ENCODE measurements around the gene FAM149A. TPM values are rescaled to one million over a fixed set of nuclear protein-coding genes. Genes with fewer than 3 reads are reported as not detected.

FAM149A gene
- total RNA-seq, 1 experiment from 2014 or later = 8.9 TPM

DNA sequence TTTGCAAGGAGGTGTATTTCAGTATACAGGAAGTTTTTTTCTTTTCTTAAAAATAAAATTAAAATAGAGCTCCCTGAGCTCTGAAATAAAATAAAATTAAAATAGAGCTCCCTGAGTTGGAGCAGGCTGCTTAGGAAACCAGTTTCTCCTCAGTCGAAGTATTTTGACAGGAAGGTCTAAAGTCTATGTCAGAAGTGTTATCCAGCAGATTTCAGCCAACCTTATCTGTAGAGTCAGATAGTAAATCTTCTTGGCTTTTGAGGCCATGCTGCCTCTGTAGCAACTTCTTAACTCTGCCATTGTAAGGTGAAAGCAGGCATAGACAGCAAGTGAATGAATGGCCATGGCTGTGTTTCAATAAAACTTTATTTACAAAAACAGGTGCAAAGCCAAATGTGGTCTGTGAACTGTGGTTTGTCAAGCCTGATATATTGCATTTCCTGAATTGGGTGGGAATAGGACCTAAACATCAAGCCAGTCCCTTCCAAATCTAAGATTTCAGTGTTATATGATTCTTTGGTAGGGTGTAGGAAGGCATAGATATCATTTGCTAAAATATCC lies 113.3 kb downstream of the FAM149A start:
- Histone ChIP-seq H3K9me3 (ENCODE audit: control insufficient read depth in 1 of 2, insufficient read depth in 1 of 2, low read depth in 1 of 2, low read length in 2 of 2) (no peaks in the 10 kb centered on the region), H3K4me1 (ENCODE audit: control insufficient read depth in 1 of 2, insufficient read depth in 2 of 2, low read length in 2 of 2) (no peaks in the 10 kb centered on the region), H4K20me1 (ENCODE audit: insufficient read depth) (no peaks in the 10 kb centered on the region), H3K9ac (ENCODE audit: low read length) (no peak overlapping the region), H3K9me2 (ENCODE audit: insufficient read depth) (no peaks in the 10 kb centered on the region), H3K4me2 (ENCODE audit: low read length) (no peak overlapping the region), H3K27ac (ENCODE audit: low read depth, low read length) (no peak overlapping the region), H3K4me3 (replicated peaks in 1 of 2; ENCODE audit: low read depth in 1 of 2, low read length in 2 of 2) (no peak overlapping the region), H3K36me3 (ENCODE audit: control insufficient read depth in 1 of 2, insufficient read depth in 2 of 2, low read length in 2 of 2) (no peaks in the 10 kb centered on the region), H2AFZ (ENCODE audit: low read depth, low read length, poor library complexity, severe bottlenecking) (no peak overlapping the region), H3K79me2 (ENCODE audit: insufficient read depth, low read length) (no peaks in the 10 kb centered on the region), H3K27me3 (ENCODE audit: insufficient read depth, low read length) (no peaks in the 10 kb centered on the region)
- intact Hi-C loops (cut with micrococcal nuclease) = no loop called here
- RAD21 ChIA-PET (ENCODE audit: low non-redundant PET in 1 of 2, low total read pairs in 2 of 2, uncharacterized antibody in 2 of 2, unreplicated experiment in 2 of 2) = no interaction called here
- BruUV-seq (replicated peaks) = no TSS peak
- DNase-seq (ENCODE audit: low read depth, low spot score) = no peak
- CTCF ChIA-PET = no interaction called here
- POLR2A ChIA-PET = no interaction called here
- 0 out of 2 replicates have a peak, but pooled peaks have one; percentile 54 for ATAC-seq
- no peak for TF ChIP-seq CBX3 (IDR thresholded peaks at IDR 0.05; ENCODE audit: low read depth)
- TF ChIP-seq, protein P1, sequence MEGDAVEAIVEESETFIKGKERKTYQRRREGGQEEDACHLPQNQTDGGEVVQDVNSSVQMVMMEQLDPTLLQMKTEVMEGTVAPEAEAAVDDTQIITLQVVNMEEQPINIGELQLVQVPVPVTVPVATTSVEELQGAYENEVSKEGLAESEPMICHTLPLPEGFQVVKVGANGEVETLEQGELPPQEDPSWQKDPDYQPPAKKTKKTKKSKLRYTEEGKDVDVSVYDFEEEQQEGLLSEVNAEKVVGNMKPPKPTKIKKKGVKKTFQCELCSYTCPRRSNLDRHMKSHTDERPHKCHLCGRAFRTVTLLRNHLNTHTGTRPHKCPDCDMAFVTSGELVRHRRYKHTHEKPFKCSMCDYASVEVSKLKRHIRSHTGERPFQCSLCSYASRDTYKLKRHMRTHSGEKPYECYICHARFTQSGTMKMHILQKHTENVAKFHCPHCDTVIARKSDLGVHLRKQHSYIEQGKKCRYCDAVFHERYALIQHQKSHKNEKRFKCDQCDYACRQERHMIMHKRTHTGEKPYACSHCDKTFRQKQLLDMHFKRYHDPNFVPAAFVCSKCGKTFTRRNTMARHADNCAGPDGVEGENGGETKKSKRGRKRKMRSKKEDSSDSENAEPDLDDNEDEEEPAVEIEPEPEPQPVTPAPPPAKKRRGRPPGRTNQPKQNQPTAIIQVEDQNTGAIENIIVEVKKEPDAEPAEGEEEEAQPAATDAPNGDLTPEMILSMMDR (IDR thresholded peaks at IDR 0.05 in 2 of 3, conservative IDR thresholded peaks at IDR 0.05 in 1 of 3; ENCODE audit: borderline replicate concordance in 1 of 3, insufficient read depth in 1 of 3, low read depth in 2 of 3, low read length in 2 of 3) = 0 out of 6 replicates have a peak, but pooled peaks of 1 of the 3 experiments have one; percentile 7

DNA sequence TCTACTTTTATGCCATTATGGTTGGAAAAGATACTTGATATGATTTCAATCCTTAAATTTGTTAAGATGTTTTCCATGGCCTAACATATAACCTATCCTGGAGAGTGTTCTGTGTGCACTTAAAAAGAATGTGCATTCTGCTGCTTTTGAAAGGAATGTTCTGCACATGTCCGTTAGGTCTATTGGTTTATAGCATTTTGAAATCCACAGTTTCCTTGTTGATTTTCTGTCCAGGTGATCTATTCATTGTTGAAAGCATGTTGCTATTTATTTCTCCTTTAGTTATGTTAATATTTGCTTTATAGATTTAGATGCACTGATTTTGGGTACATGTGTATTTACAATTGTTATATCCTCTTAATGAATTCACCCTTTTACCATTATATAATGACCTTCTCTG lies 117.1 kb downstream of the FAM149A start:
- Histone ChIP-seq H3K4me2 (ENCODE audit: low read length) (no peak overlapping the region), H4K20me1 (ENCODE audit: insufficient read depth) (no peaks in the 10 kb centered on the region), H2AFZ (ENCODE audit: low read depth, low read length, poor library complexity, severe bottlenecking) (no peak overlapping the region), H3K9me3 (ENCODE audit: control insufficient read depth in 1 of 2, insufficient read depth in 1 of 2, low read depth in 1 of 2, low read length in 2 of 2) (peaks cover 0 to 4% of the 10 kb centered on the region in 2 experiments; a peak in 1 of 4 replicates), H3K27me3 (ENCODE audit: insufficient read depth, low read length) (no peaks in the 10 kb centered on the region), H3K79me2 (ENCODE audit: insufficient read depth, low read length) (no peaks in the 10 kb centered on the region), H3K4me1 (ENCODE audit: control insufficient read depth in 1 of 2, insufficient read depth in 2 of 2, low read length in 2 of 2) (no peaks in the 10 kb centered on the region), H3K9ac (ENCODE audit: low read length) (no peak overlapping the region), H3K27ac (ENCODE audit: low read depth, low read length) (no peak overlapping the region), H3K9me2 (ENCODE audit: insufficient read depth) (no peaks in the 10 kb centered on the region), H3K36me3 (ENCODE audit: control insufficient read depth in 1 of 2, insufficient read depth in 2 of 2, low read length in 2 of 2) (no peaks in the 10 kb centered on the region), H3K4me3 (replicated peaks in 1 of 2; ENCODE audit: low read depth in 1 of 2, low read length in 2 of 2) (no peak overlapping the region)
- ChIA-PET CTCF (no interaction called here), POLR2A (no interaction called here), RAD21 (ENCODE audit: low non-redundant PET in 1 of 2, low total read pairs in 2 of 2, uncharacterized antibody in 2 of 2, unreplicated experiment in 2 of 2) (no interaction called here)
- intact Hi-C loops (cut with micrococcal nuclease) = no loop called here
- DNase-seq (ENCODE audit: low read depth, low spot score) = no peak
- BruUV-seq (replicated peaks) = no TSS peak
- ATAC-seq = no peak
- TF ChIP-seq CEBPB (IDR thresholded peaks at IDR 0.05; ENCODE audit: low read depth) = no peak
- no peak for TF ChIP-seq EGR1 (IDR thresholded peaks at IDR 0.05; ENCODE audit: low read depth)
- TF ChIP-seq SRF (IDR thresholded peaks at IDR 0.05; ENCODE audit: low read depth) = no peak
- no peak for TF ChIP-seq TCF7L2 (IDR thresholded peaks at IDR 0.05; ENCODE audit: borderline replicate concordance, extremely low read depth, insufficient read depth, insufficient read length)
- TF ChIP-seq, protein P2, sequence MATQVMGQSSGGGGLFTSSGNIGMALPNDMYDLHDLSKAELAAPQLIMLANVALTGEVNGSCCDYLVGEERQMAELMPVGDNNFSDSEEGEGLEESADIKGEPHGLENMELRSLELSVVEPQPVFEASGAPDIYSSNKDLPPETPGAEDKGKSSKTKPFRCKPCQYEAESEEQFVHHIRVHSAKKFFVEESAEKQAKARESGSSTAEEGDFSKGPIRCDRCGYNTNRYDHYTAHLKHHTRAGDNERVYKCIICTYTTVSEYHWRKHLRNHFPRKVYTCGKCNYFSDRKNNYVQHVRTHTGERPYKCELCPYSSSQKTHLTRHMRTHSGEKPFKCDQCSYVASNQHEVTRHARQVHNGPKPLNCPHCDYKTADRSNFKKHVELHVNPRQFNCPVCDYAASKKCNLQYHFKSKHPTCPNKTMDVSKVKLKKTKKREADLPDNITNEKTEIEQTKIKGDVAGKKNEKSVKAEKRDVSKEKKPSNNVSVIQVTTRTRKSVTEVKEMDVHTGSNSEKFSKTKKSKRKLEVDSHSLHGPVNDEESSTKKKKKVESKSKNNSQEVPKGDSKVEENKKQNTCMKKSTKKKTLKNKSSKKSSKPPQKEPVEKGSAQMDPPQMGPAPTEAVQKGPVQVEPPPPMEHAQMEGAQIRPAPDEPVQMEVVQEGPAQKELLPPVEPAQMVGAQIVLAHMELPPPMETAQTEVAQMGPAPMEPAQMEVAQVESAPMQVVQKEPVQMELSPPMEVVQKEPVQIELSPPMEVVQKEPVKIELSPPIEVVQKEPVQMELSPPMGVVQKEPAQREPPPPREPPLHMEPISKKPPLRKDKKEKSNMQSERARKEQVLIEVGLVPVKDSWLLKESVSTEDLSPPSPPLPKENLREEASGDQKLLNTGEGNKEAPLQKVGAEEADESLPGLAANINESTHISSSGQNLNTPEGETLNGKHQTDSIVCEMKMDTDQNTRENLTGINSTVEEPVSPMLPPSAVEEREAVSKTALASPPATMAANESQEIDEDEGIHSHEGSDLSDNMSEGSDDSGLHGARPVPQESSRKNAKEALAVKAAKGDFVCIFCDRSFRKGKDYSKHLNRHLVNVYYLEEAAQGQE (IDR thresholded peaks at IDR 0.05; ENCODE audit: low read depth) = no peak
- TF ChIP-seq POLR2AphosphoS5 (IDR thresholded peaks at IDR 0.05; ENCODE audit: low read depth, low read length) = no peak
- no peak for TF ChIP-seq ELF1 (IDR thresholded peaks at IDR 0.05; ENCODE audit: borderline replicate concordance, low read depth)
- TF ChIP-seq, protein P3, sequence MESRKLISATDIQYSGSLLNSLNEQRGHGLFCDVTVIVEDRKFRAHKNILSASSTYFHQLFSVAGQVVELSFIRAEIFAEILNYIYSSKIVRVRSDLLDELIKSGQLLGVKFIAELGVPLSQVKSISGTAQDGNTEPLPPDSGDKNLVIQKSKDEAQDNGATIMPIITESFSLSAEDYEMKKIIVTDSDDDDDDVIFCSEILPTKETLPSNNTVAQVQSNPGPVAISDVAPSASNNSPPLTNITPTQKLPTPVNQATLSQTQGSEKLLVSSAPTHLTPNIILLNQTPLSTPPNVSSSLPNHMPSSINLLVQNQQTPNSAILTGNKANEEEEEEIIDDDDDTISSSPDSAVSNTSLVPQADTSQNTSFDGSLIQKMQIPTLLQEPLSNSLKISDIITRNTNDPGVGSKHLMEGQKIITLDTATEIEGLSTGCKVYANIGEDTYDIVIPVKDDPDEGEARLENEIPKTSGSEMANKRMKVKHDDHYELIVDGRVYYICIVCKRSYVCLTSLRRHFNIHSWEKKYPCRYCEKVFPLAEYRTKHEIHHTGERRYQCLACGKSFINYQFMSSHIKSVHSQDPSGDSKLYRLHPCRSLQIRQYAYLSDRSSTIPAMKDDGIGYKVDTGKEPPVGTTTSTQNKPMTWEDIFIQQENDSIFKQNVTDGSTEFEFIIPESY (IDR thresholded peaks at IDR 0.05; ENCODE audit: extremely low read depth, insufficient replicate concordance, low read length) = no peak
- TF ChIP-seq EZH2phosphoT487 (IDR thresholded peaks at IDR 0.05; ENCODE audit: borderline replicate concordance) = no peak
- no peak for TF ChIP-seq ZNF274 (IDR thresholded peaks at IDR 0.05; ENCODE audit: low read depth, low read length)
- TF ChIP-seq POLR2A (IDR thresholded peaks at IDR 0.05; ENCODE audit: borderline replicate concordance, extremely low read depth, insufficient read depth, insufficient read length) = no peak

Data from HCT116 (cell line).